HG02763 (cell line): ENCODE measurements around the gene MUL1.

ENCODE experiments used
- ATAC-seq: cut with Tn5 transposase; IDR thresholded peaks from one replicate; pipeline ENCODE4 v1.9.1; 2021; ENCODE audit warnings: mild to moderate bottlenecking, moderate library complexity; ENCODE audit not compliant: unreplicated experiment

The MUL1 gene

DNA sequence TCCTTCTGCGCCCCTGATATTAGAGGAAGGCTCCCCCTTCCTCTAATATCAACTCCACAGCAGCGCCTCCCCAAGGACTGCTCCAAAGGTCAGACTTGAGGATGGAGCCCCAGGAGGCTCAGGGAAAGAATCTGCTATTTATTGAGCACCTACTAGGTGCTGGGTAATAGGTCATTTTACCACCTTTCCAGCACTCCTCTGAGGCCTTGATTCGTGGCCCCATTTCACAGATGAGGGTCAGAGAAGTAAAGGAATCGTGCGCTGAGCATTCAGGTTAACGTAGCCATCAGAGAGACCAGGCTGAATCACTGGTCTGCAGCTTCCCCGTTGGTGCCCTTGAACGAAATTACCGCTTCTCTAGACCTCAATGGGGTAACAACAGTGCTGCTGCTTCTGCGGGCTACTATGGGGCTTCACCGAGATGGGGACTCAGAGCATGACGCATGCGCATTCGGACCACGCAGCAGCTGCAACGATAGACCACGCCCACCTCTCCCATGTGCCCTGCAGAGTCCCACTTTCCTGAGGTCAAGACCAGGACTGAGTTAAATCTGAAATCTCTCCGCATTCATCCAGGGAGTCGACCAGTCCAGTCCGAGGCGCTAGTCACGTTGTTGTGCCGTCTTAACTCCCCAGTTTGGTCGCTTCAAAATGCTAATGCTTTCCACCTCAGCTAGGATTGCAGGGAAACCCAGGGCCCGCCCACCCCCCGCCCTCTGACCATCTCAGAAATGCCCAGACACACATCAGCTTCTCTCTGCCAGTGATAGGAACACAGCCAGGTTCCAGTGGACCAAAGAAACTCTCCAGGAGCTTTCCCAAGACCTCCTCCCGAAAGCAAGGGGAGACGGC, 34.9 kb downstream of the MUL1 start:
- no peak for ATAC-seq

DNA sequence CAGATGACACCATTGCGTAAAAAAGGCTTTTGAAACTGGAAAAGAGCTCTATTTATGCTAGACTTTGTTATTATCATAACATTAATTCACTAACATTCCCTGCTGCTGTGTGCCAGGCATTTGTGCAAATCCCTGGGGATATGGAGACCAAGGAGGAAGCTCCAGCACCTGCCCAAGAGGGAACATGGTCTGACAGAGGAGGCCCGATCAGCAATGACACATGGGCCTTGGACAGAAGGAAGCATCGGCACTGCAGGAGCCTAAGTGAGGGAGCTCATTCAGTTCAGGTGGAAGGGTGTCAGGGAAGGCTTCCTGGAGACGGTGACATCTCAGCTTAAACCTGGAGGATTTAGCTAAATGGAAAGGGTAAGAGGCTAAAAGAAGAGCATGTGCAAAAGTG, 35.8 kb downstream of the MUL1 start:
- ATAC-seq, result no peak

DNA sequence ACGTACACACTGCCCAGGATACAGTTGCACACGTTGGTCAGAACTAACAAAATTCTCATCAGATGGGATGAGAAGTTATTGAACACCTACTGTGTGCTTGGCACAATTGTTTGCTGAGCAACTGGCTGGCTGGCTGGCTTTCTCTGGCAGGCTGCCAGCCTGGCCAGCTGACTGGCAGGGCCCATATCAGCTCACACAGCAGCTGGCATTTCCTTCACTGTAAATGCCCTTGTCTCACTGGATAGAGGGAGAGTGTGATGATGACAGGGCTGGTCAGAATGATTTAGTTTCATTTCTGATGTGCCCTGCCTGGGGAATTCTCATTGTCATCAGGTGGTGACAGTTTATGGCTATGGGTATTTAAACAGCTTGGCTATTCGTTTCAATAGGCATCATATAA, 37.8 kb downstream of the MUL1 start:
- no peak for ATAC-seq

DNA sequence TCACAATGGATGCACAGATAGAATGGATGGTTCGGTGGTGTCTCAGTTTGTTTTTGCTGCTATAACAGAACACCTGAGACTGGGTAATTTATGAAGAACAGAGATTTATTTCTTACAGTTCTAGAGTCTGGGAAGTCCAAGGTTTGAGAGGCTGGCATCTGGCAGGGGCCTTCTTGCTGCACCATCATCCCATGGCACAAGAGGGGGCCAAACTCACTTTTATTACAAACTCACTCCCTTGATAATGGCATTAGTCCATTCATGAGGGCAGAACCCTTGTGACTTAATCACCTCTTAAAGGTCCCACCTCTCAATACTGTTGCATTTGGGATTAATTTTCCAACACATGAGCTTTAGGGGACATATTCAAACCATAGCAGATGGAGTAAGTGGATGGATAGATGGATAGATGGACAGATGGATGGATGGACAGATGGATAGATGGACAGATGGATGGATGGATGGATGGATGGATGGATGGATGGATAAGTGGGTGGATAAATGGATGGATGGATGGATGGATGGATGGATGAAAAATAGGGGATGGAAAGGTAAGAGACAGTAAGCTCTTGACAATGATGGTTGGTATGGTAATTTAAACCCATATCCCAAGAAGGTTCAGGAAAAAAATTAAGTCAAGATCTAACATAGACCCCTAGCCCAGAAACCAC, 38.4 kb downstream of the MUL1 start:
- ATAC-seq, result no peak

DNA sequence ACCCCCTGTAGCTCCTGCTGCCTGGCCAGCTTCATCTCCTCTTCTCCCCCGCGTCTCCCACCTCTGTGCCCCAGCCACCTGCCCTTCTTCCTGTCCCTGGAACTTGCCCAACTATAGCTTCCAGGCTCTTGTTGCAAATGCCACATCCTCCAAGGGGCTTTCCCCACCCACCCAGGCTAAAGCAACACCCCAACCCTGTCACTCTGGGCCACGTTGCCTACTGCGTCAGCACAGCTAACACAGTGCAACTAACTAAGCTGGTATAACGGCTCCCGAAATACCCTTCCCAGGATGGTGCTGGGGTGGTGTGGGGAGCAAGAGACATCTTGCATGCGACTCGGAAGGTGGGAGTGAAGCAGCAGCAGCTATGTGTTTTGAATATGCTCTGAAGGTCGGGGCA, 41.7 kb downstream of the MUL1 start:
- no peak for ATAC-seq

DNA sequence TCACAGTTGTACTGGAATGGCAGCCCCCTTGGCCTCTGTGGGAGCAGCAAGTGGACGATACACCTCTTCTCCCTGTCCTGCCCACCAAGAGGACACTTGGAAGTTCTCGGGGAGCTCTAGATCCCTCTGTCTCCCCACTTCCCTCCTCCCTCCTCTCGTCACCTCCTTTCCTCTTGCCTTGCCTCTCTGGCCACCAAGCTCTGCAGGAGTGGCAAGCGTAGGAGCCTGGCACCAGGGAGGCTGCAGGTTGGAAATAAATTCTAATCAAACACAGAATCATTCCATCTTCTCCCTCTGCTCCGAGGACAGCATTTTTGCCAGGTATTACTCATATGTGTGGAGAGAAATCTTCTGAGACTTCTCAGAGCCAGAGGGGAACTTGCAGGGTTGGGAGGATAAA, 42.8 kb downstream of the MUL1 start:
- no peak for ATAC-seq

DNA sequence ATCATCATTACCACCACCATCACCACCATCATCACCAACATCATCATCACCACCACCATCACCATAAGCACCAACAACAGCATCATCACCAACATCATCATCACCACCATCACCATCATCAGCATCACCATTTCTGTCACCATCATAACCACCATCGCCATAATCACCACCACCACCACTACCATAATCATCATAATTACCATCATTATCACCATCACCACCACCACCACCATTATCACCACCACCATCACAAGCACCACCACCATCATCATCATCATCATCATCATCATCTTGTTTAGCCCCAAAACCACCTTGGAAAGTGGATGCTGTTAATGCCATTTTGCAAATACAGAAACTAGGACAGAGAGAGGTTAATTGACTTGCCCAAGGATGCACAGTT, 44.4 kb downstream of the MUL1 start:
- no peak for ATAC-seq

DNA sequence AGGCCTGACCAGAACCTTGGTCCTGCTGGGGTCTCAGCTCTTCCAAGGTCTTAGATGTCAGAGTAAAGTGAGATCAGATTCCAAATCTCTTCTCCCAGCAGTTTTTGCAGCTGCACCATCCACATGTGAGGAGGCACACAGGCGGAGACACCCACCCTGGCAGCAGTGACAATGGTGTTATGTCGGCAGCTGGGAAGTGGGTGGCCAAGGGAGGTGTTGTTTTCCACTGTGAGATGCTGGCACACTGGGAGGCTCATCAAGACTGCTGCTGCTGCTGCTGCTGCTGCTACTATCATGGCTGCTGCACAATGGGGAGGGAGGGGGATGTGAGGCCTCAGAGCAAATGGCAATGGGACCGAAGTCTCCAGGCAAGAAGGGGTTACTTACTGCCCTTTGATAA, 45.6 kb downstream of the MUL1 start:
- ATAC-seq, result no peak

DNA sequence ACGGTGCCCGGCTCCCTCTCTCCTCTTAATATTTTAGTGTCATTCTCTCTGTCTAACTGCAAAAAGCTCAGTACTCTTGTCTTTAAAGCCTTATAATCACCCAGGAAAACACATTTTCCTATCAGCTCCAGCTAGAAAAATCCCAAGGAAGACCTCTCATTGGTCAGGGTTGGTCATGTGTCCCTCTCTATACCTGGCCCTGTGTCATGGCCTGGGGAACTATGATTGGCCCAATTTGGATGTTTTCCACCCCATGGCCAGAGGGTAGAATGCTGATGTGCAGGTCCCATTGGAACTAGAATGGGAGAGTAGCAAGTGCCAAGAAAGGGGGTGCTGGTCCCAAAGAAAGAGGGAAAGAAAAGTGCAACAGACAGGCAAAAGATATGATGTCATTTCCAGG, 49.2 kb downstream of the MUL1 start:
- ATAC-seq, result no peak

DNA sequence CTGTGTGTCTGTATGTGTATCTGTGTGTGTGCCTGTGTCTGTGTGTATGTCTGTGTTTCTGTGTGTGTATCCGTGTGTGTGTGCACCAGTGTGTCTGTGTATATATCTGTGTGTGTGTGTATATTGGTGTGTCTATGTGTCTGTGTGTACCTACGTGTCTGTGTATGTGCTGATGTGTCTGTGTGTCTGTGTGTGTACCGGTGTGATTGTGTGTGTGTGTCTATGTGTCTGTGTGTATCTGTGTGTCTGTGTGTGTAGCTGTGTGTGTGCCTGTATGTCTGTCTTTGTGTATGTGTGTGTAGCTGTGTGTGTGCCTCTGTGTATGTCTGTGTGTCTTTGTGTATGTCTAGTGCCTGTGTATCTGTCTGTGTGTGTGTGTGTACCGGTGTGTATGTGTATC, 53.9 kb downstream of the MUL1 start:
- no peak for ATAC-seq

DNA sequence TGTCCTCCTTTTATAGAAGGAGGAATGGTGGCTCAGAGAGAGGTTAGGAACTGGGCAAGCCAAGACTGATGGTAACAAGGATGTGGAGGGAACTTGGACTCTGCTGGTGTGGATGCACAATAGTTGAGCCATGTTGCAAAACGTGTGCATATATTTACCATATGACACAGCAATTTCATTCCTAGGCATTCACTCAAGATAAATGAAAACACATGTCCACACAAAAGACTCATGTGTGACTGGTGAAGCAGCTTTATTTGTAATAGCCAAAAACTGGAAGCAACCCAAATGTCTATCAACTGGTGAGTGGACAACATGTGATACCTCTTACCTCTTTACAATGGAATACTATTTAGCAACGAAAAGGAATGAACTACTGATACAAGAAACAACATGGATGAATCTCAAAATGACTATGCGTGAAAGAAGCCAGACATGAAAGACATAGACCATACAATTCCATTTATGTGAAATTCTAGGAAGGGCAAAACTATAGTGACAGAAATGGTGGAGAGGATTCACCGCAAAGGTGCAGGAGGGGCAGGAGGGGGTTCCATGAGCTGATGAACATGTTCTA, 58.1 kb downstream of the MUL1 start:
- ATAC-seq, result no peak
